ENCODE results near the gene SRRM5.
"Not testable (repeated sequence)": the region's sequence is repeated elsewhere in the genome, so short reads cannot be mapped to it uniquely, and the experiment has no call there.

SRRM5 gene, protein sequence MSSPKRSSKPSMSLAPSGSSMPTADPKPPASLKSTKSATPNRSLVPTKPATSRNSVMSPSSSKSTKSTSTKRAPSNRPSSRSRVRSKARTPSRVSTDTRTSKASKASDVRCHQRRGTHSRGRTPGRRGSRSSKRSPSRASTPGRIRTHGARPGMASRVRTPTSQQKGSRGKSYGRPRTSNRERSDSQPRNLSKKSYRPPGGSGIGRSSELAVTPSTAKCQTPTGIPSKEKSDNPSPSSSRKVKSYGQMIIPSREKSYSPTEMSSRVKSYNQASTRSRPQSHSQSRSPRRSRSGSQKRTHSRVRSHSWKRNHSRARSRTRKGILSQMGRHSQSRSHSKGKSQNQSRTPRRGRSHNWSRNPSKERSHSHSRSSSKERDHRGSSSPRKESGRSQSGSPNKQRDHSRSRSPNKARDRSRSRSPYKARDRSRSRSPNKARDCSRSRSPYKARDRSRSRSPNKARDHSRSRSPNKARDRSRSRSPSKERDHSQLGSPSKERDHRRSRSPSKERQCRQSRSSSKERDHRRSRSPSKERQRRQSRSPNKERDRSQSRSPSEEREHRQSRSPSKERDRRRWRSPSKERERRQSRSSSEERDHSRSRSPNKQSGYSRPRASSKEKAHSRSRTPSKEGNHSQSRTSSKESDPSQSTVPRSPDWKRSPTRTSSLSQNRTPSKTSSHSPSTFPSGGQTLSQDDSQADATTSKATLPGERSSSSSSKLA

GRCh38 chr19:43611788-43612187 lies at the start of gene SRRM5:
Gene SRRM5, plus strand, starts transcription at chr19:43612088. Its CDS starts 34 bp downstream, at chr19:43612122.
- DNase-seq = no peak
- intact Hi-C loops (cut with DNase I) = no loop called here

GRCh38 chr19:43562226-43562697 lies 49.6 kb upstream of the SRRM5 start:
- DNase-seq = no peak
- intact Hi-C loops (cut with DNase I) = no loop called here

- peak; percentile 44 to 97 (median 86) for DNase-seq
- intact Hi-C loops (cut with DNase I) = no loop called here
These were observed 49.1 kb upstream of the SRRM5 start for GRCh38 chr19:43562698-43563241.

DNA sequence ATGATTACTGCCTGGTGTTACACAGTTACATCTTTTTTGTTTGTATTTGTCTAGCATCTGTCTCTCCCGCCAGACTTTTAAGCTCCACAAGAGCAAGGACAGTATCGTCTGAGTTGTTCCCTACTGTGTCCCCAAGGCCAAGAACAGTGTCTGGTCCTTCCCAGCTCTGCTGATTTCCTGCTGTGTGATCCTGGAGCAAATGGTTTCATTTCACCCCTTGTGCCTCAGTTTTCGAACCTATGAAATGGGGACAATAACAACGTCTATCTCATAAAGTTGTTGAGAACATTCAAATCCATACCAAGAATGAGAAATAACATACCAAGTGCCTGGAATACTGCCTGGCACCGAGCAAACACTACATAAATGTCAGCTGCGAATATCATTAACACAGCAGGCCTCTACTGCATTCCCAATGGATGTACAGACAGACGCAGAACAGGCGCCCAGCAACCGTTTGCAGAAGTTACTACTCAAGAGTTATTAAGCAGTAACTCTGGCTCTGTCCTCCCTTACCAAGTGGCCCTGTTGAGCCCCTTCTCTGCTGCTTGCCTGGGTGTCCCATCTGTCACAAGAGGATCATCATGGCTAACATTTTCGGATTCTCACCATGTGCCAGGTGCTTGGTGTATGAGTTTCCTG lies 48.0 kb upstream of the SRRM5 start:
- intact Hi-C loops (cut with DNase I) = no loop called here
- peak in 1 of 10 donors; percentile 36 for DNase-seq

DNA sequence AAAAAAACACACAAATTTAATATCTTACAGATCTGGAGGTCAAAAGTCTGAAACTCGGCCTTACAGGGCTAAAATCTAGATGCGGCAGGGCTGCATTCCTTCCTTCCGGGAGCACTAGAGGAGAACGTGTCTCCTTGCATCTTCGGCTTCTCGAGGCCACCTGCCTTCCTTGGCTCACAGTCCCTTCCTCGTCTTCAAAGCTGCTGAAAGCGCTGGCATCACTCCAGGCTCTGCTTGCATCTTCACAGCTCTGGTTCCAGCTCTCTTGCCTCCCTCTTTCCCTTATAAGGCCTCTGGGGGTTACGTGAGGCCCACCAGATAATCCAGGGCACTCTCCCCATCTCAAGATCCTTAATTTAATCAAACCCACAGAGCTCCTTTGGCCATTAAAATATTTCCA lies 47.1 kb upstream of the SRRM5 start:
- peak in 8 of 10 donors; percentile 39 to 92 (median 64) for DNase-seq
- intact Hi-C loops (cut with DNase I) = no loop called here

GRCh38 chr19:43569657-43570056 lies 42.2 kb upstream of the SRRM5 start:
- intact Hi-C loops (cut with DNase I) = no loop called here
- DNase-seq = peak in 1 of 10 donors; percentile 5

- DNase-seq = peak in 1 of 10 donors; percentile 30
- intact Hi-C loops (cut with DNase I) = no loop called here
These were observed 41.6 kb upstream of the SRRM5 start for GRCh38 chr19:43570174-43570791.

- no peak for DNase-seq
- intact Hi-C loops (cut with DNase I) = no loop called here
These were observed 39.7 kb upstream of the SRRM5 start for GRCh38 chr19:43572171-43572588.

DNA sequence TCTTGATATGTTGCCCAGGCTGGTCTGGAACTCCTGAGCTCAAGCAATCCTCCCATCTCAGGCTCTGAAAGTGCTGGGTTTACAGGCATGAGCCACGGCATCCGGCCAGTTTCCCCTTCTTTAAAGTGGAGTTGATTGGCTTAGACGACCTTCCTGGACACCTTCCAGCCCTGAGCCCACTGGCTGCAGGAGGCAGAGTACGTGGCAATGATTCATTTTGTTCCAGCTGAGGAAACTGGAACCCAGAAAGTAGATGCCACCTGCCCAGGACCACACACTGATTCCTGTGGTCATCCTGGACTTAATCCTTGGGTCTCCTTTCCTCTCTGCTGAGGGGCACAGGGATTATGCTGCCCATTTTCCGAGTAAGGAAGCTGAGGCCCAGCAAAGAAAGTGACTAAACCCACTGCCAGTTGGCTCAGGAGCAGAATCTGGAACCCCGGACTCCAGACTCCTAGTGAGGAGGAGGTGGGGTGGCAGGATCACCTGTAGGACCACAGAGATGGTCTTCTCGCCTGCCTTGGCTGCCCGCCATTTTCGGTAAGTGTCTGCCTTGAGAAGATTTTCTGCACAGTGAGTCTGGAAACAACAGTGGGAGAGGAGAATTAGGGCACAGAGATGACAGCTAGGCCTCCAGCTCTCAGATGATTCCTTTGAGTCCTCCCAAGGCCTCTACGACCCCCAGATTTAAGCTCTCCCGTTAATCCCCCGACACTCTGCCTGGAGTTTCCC lies 37.3 kb upstream of the SRRM5 start:
- peak in 1 of 10 donors; percentile 37 for DNase-seq
- intact Hi-C loops (cut with DNase I) = loop anchor here (1.0 kb wide), 1 partner anchor 22 kb away; the partner anchor contains the start of genes IRGQ and ZNF576

DNA sequence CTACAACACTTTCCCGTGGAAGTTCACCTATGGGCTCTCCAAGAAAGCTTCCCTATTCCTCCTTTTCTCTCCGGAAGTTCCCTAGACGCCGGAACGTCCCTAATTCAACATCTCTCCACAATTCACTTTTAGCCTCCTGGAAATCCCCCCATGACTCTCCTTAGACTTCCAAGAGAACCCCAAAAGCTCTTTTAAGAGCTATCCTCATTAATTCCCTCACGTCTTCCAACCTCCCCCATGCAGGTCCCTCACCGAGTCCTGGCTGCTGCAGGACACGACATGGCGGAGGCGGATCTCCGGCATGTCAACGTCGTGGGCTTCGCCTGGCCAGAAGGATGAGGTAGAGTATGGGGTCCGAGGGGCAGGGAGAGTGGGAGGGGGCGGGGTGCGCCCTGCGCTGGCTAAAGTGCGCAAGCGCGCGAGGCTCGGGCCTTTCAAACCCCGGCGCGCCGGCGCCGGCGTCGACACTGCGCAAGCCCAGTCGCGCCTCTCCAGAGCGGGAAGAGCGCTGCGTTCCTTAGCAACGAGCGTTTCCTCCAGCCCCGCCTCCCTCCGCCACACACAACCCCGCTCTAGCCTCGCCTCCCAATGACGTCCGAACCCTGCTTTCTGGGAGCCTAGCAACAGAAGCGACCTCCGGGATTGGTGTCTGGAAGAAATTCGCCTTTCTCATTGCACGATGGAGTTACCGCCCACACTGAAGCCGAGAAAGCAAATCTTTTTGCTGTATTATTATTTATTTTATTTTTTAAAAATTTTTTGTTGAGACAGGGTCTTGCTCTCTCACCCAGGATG lies 36.5 kb upstream of the SRRM5 start, which contains the start of the genes PINLYP and XRCC1:
TSS of gene PINLYP (plus strand) at position 646 of the 795 bp plus-strand sequence. CDS start 1,391 bp downstream, outside the sequence.
TSS of gene XRCC1 (minus strand) at position 372 of the 795 bp plus-strand sequence. CDS start at position 303, 69 bp downstream.
- intact Hi-C loops (cut with DNase I) = loop anchor here (1.0 kb wide), 1 partner anchor 21 kb away; the partner anchor contains the start of genes IRGQ and ZNF576

GRCh38 chr19:43575955-43576878 lies 35.7 kb upstream of the SRRM5 start:
- peak in 1 of 10 donors; percentile 84 for DNase-seq
- intact Hi-C loops (cut with DNase I) = loop anchor here (1.0 kb wide), 1 partner anchor 20 kb away; the partner anchor contains the start of genes IRGQ and ZNF576

More for the DNA sequence above, 36.5 kb upstream of the SRRM5 start, which contains the start of the genes PINLYP and XRCC1:
- DNase-seq = peak; percentile 93 to 100 (median 96)

DNA sequence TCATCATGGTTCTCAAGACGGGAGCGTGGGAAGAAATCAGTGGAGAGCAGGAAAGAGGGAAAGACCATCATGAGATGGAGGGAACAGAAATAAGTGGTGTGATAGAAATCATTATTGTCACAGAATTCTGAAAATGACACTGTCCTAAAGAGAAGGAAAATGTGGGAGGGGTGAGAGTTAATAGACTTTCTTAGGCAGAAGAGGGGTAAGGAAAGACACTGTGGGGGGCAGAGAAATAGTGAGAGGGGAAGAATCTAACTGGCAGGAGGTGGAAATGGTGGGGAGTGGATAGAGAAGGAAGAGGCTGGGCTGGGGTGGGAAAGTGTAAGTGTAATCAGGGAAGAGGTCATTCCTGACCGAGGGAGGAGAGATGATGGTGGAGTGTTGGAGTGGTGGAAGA lies 33.1 kb upstream of the SRRM5 start:
- intact Hi-C loops (cut with DNase I) = no loop called here
- peak in 1 of 10 donors; percentile 18 for DNase-seq

DNA sequence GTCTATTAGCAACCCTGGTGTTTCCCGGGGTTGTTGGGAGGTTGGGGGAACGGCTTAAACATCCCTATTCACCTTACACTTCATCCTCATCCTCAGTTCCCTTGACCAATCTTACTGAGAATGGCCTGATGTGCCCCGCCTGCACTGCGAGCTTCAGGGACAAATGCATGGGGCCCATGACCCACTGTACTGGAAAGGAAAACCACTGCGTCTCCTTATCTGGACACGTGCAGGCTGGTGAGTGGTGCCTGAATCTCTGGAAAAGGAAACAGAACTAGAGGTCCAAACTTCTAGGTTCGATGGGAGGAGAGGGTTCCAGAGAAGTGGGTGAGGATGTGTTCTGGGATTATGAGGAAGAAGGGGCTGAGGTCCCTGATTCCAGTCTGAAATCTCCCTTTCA lies 30.4 kb upstream of the SRRM5 start:
- no peak for DNase-seq
- intact Hi-C loops (cut with DNase I) = no loop called here

DNA sequence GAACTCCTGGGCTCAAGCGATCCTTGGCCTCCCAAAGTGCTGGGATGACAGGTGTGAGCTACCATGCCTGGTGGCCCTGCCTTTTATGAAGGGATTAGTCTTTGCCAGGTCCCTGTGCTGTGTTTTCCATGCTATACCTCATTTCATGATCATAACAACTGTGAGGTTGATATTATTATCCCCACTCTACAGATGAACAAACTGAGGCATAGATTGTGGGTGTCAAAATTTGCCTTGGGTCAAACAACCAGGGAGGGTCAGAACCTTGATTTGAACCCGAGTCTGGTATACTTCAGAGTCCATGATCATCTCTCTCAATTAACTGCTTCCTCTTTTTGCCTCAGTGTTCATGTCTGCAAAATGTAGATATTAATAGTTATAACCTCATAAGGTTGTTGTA lies 29.4 kb upstream of the SRRM5 start:
- DNase-seq = no peak
- intact Hi-C loops (cut with DNase I) = no loop called here

- intact Hi-C loops (cut with DNase I) = no loop called here
- DNase-seq = peak in 1 of 10 donors; percentile 6
These were observed 27.4 kb upstream of the SRRM5 start for GRCh38 chr19:43584484-43584883.

GRCh38 chr19:43586346-43586745 lies 25.5 kb upstream of the SRRM5 start:
- intact Hi-C loops (cut with DNase I) = no loop called here

GRCh38 chr19:43587029-43587428 lies 24.9 kb upstream of the SRRM5 start:
- intact Hi-C loops (cut with DNase I) = not testable (repeated sequence)
- DNase-seq = peak in 1 of 10 donors; percentile 10

More at GRCh38 chr19:43586346-43586745, 25.5 kb upstream of the SRRM5 start:
- no peak for DNase-seq
